Aorta (tissue), 5 donors: ENCODE data around the gene OR1D2. TPM values are rescaled to one million over a fixed set of nuclear protein-coding genes. Genes with fewer than 3 reads are reported as not detected.
"Not testable (repeated sequence)": the region's sequence is repeated elsewhere in the genome, so short reads cannot be mapped to it uniquely, and the experiment has no call there.

Source experiments
- ATAC-seq: fragments of 200-7000 bp; cut with Tn5 transposase; one replicate; pipeline ENCODE4 v1.9.1; 2022; ENCODE audit warnings: moderate library complexity; ENCODE audit not compliant: low FRiP score
- DNase-seq, 2 donors: peaks; one replicate each; pipeline ENCODE4 v3.0.0-alpha.2; 2020
- H3K27ac ChIP-seq, 2 donors: one replicate each; pipeline ENCODE4 v1.5.1; 2013; ENCODE audit warnings: low read length in 2 of 2, mild to moderate bottlenecking in 2 of 2, moderate library complexity in 2 of 2, control low read depth in 1 of 2, inconsistent platforms in 1 of 2, low read depth in 1 of 2
- H3K27me3 ChIP-seq, 2 donors: one replicate each; pipeline ENCODE4 v1.6.1; 2013; ENCODE audit warnings: control low read depth in 1 of 2, low read length in 1 of 2, mild to moderate bottlenecking in 1 of 2, moderate library complexity in 1 of 2; ENCODE audit not compliant: insufficient read depth in 2 of 2, control insufficient read depth in 1 of 2
- H3K36me3 ChIP-seq, 2 donors: one replicate each; pipeline ENCODE4 v1.6.1; 2013; ENCODE audit warnings: control low read depth in 1 of 2, low read length in 1 of 2, mild to moderate bottlenecking in 1 of 2; ENCODE audit not compliant: insufficient read depth in 2 of 2, control insufficient read depth in 1 of 2
- H3K4me1 ChIP-seq, 2 donors: one replicate each; pipeline ENCODE4 v1.6.1; 2013; ENCODE audit warnings: low read length in 2 of 2, control low read depth in 1 of 2, mild to moderate bottlenecking in 1 of 2, moderate library complexity in 1 of 2; ENCODE audit not compliant: insufficient read depth in 2 of 2, control insufficient read depth in 1 of 2
- H3K4me3 ChIP-seq, 2 donors: one replicate each; pipeline ENCODE4 v1.5.1; 2013; ENCODE audit warnings: low read length in 2 of 2, control low read depth in 1 of 2, mild to moderate bottlenecking in 1 of 2
- H3K9me3 ChIP-seq: one replicate; pipeline ENCODE4 v1.6.1; 2013; ENCODE audit warnings: mild to moderate bottlenecking, low read length; ENCODE audit not compliant: control insufficient read depth
- WGBS, 2 donors: extraction: QIAGEN DNeasy Blood & Tissue Kit; methylation state at CpG; one replicate each; pipeline ENCODE4 v1.1.7; 2013; 5-methylcytosine and 5-hydroxymethylcytosine counted together
- intact Hi-C, 2 donors: fragments of 100-400 bp; cut with DNase I; formaldehyde crosslinking; loops; one replicate each; pipeline versions ENCODE4 v1.14.2 to v1.15.0; 2022
- long read RNA-seq, 2 donors: library from polyadenylated mRNA; unstranded; transcript quantifications; one replicate each; pipeline ENCODE4 v2.0.0, GENCODE V29; 2020 to 2021
- polyA plus RNA-seq, 2 donors: library from polyadenylated mRNA; stranded (reverse); fragments of 200-250 nt; gene quantifications; one replicate each; pipeline ENCODE4 v1.2.3, GENCODE V29; 2013
- total RNA-seq, 2 donors: library from RNA; stranded (reverse); fragmentation: NEBNext Ultra II Directional; extraction: Animal tissue kit (Norgen Biotek cat#: 25700); gene quantifications; one replicate each; pipeline ENCODE4 v1.2.1, GENCODE V29; 2021
- donor health status: healthy with polysubstance abuse.
- donor health status: Bipolar disorder and iron deficiency.
- donor health status: DM: no; HTN: no; CAD: no.
- donor health status: DM: no; HTN: no; CAD: no.
- donor health status: DM: yes; HTN: yes; CAD: no.

The OR1D2 gene
- total RNA-seq (not detected), polyA plus RNA-seq (not detected)
- long read RNA-seq, donor 1: 0 reads
- long read RNA-seq, donor 2: 0 reads

DNA sequence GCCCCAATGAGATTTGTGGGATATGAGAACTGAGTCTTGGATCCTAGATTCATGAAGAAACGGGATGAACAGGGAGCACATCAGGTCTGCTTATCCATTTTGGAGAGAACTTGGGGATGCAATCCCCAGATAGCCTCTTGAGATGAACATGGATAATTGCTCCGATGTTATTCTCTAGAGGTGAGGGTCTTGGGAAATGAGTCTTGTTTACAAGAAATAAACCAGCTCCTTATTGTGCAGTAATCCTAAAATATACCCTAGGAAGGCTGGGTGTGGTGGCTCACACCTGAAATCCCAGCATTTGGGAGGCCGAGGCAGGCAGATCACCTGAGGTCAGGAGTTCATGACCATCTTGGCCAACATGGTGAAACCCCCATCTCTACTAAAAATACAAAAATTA lies at the start of gene OR1D2:
OR1D2 (minus strand) TSS at position 101 of the 400 bp plus-strand sequence. CDS start 11,426 bp downstream, outside the sequence.
- H3K4me3 ChIP-seq: no peak within 1 kb of the TSS
- H3K36me3 ChIP-seq: no peaks in the 10 kb centered on the region
- H3K4me1 ChIP-seq: no peaks in the 10 kb centered on the region
- H3K27ac ChIP-seq: no peak within 1 kb of the TSS
- ATAC-seq (no peak), DNase-seq (no peak)
- WGBS, 2 donors: 59 to 62% methylated on average over 3 of the region's 3 CpGs
- peaks cover 0 to 1% of the 10 kb centered on the region in 2 donors for H3K27me3 ChIP-seq
- peaks cover 5% of the 10 kb centered on the region for H3K9me3 ChIP-seq
- intact Hi-C loops: no loop called here

GRCh38 chr17:3137494-3137893 lies 33.3 kb upstream of the OR1D2 start:
- H3K9me3 ChIP-seq, H3K4me3 ChIP-seq, H3K27ac ChIP-seq, H3K27me3 ChIP-seq, H3K4me1 ChIP-seq, DNase-seq, H3K36me3 ChIP-seq, intact Hi-C loops, ATAC-seq: not testable (repeated sequence)
- WGBS, 2 donors: 64 to 88% methylated on average over 2 of the region's 3 CpGs

GRCh38 chr17:3127451-3127850 lies 23.2 kb upstream of the OR1D2 start, which contains the start of gene OR1G1:
Gene OR1G1 (minus strand): TSS chr17:3127551. CDS start chr17:3127551, 0 bp downstream.
- intact Hi-C loops: no loop called here
- no peak within 1 kb of the TSS for H3K27ac ChIP-seq

GRCh38 chr17:3073850-3074249 lies 30.4 kb downstream of the OR1D2 start:
- intact Hi-C loops, DNase-seq, H3K9me3 ChIP-seq, H3K27ac ChIP-seq, ATAC-seq, H3K4me1 ChIP-seq, H3K27me3 ChIP-seq, H3K4me3 ChIP-seq, H3K36me3 ChIP-seq: not testable (repeated sequence)
- 69 to 78% methylated on average over 4 of the region's 4 CpGs for WGBS, 2 donors

More at GRCh38 chr17:3127451-3127850, 23.2 kb upstream of the OR1D2 start, which contains the start of gene OR1G1:
- Histone ChIP-seq H3K36me3 (no peaks in the 10 kb centered on the region), H3K4me3 (no peak within 1 kb of the TSS), H3K27me3 (no peaks in the 10 kb centered on the region), H3K4me1 (no peaks in the 10 kb centered on the region), H3K9me3 (no peaks in the 10 kb centered on the region)
- WGBS, 2 donors: 74 to 77% methylated on average over 2 of the region's 2 CpGs
- no peak for ATAC-seq
- DNase-seq: no peak

GRCh38 chr17:3065192-3065591 lies 39.0 kb downstream of the OR1D2 start:
- ATAC-seq, H3K9me3 ChIP-seq, DNase-seq, H3K36me3 ChIP-seq, intact Hi-C loops, H3K4me3 ChIP-seq, H3K27me3 ChIP-seq, H3K4me1 ChIP-seq, H3K27ac ChIP-seq: not testable (repeated sequence)
- WGBS, 2 donors: no CpG with 5 or more reads among the region's 1 CpG

DNA sequence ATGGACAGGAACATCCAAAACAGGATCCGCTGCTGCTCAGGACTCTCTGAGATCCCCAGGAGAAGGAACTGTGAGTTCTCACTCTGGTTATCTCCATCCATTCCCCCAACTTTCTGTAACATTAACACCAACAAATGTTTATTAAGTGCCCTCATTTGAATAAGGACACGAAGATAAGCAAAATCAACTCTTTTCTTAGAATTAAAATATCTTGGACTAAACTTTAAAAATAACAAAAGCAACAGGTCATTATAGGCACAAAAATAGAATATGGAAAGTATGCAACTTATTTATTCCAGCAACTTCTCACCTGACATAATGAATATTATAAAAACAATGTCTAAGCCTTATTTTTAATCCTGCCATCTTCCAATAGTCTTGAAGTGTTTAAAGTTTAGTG lies 40.7 kb downstream of the OR1D2 start, which contains the start of gene OR1D5:
OR1D5 (minus strand) TSS at position 101 of the 400 bp plus-strand sequence; CDS start at position 101, 0 bp downstream.
- H3K4me1 ChIP-seq, H3K27ac ChIP-seq, H3K9me3 ChIP-seq, H3K36me3 ChIP-seq, DNase-seq, H3K4me3 ChIP-seq, intact Hi-C loops, ATAC-seq, H3K27me3 ChIP-seq: not testable (repeated sequence)
- 68 to 83% methylated on average over 1 of the region's 2 CpGs for WGBS, 2 donors

GRCh38 chr17:3062824-3063377 lies 41.3 kb downstream of the OR1D2 start:
- peak in 1 of 2 donors; percentile 56 for DNase-seq
- H3K36me3 ChIP-seq, H3K27ac ChIP-seq, intact Hi-C loops, H3K9me3 ChIP-seq, ATAC-seq, H3K27me3 ChIP-seq, H3K4me1 ChIP-seq, H3K4me3 ChIP-seq: not testable (repeated sequence)
- 81 to 86% methylated on average over 8 of the region's 8 CpGs for WGBS, 2 donors

GRCh38 chr17:3054868-3055267 lies 49.4 kb downstream of the OR1D2 start:
- ATAC-seq: not testable (repeated sequence)

GRCh38 chr17:3049705-3050295 lies 54.4 kb downstream of the OR1D2 start:
- Histone ChIP-seq H3K27ac (no peak overlapping the region), H3K4me3 (no peak overlapping the region), H3K27me3 (no peaks in the 10 kb centered on the region), H3K4me1 (no peaks in the 10 kb centered on the region), H3K36me3 (no peaks in the 10 kb centered on the region), H3K9me3 (no peaks in the 10 kb centered on the region)
- WGBS, 2 donors: 86 to 88% methylated on average over 8 of the region's 8 CpGs
- intact Hi-C loops: no loop called here
- ATAC-seq: no peak
- peak in 1 of 2 donors; percentile 47 for DNase-seq

More at GRCh38 chr17:3054868-3055267, 49.4 kb downstream of the OR1D2 start:
- H3K27ac ChIP-seq, intact Hi-C loops, H3K4me1 ChIP-seq, H3K27me3 ChIP-seq, H3K9me3 ChIP-seq, H3K36me3 ChIP-seq, H3K4me3 ChIP-seq, DNase-seq: not testable (repeated sequence)
- 82 to 94% methylated on average over 1 of the region's 2 CpGs for WGBS, 2 donors
